Effector CD8-positive, alpha-beta T cell (primary cell): ENCODE measurements around the gene ACO1.

Experiments used
- DNase-seq: peaks from one replicate; lab custom pipeline; 2025; lab: John Stamatoyannopoulos, UW

Gene ACO1

DNA sequence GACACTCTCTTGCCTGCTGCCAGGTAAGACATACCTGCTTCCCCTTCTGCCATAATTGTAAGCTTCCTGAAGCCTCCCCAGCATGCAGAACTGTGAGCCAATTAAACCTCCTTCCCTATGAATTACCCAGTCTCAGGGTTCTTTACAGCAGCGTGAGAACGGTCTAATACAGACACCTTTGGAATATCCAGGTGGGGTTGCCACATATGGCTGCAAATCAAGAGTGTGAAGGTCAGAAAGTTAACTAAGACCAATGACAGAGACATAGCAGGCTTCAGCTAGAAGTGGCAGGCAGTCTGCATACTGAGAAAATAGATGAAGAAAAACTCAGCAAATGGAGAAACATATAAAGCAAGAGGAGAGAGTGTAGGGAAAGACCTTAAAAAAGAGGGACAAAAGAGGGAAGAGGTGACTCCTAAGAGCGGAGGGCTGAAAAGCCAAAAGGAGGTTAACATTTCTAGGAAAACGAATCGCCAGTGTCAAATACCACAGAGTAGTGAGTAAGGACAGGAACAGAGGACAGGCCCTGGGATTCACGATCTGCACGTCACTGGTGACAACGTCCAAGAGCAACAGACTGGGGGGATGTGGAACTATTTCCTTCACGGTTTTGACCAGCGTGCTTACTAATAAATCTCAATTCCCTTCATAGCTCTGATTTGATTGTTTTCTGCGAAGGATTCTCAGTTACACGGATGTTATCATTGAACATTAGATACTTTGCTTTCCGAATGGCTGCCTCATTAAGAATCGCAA, 1.7 kb upstream of the ACO1 start:
- no peak for DNase-seq

DNA sequence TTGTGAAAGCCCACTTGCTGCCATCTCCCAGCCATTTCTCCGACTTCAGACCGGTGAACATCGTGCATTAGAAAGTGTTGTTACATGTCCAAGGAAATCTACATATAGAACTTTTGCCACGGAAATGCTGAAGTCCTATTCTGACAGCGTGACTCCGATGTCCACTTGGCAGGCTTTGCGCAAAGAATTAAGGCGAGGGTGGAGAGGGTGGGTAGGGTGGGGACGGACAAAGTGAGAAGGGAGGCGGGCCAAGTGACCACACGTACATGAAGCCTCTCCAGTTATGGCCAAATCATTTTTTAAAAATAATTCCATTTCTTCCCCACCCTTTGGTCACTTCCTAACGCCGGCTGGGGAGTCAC, 460 bp upstream of the ACO1 start:
- DNase-seq, result no peak

DNA sequence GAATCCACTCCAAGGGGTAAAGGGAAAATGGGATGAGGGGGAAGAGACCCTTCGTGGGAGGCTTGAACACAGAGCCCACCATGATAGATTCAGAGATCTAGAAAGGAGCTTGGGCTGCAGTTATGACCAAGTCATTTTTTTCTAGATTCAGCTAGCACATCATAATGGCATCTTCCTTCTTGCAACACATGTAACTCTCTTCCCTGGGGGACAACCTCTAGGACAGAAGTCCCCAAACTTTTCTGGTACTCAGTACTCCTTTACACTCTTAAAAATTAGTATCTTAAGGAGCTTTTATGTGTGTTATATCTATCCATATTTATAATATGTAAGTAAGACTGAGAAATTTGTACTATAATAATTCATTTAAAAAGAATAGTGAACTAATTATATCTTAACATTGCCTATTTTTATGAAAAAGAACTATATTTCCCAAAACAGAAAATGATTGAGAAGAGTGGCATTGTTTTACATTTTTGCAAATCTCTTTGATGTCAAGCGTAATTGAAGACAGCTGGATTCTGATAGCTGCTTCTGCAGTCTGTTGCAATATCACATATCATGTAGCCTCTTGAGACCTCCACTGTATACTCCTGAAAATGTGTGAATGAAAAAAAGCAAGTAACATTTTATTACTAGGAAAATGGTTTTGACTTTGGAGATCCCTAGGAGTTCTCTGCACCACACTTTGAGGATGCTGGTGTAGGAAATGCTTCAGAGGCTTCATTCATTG, 875 bp downstream of the ACO1 start:
- DNase-seq, result no peak

- no peak for DNase-seq
These were observed 1.4 kb downstream of the ACO1 start for GRCh38 chr9:32385885-32386283.

DNA sequence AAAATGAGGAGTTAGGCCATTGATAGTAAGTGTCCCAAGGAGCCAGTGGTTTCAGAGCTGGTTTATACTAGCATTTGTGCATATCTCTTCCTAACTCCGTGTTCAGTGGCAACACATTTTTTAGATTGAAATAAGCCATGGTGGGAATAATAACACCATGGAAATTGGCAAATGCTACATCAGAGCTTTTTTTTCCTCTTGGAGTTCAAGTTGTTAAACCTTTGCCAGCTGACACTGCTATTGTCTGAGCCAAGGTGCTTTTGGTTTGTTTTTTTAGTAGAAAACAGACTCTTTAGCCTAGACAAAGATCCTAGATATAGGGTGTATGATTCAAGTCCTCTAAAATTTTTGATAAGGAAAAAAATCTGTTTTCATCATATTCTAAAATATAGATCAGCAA, 2.8 kb downstream of the ACO1 start:
- no peak for DNase-seq

- no peak for DNase-seq
These were observed 4.9 kb downstream of the ACO1 start for GRCh38 chr9:32389365-32389764.

DNA sequence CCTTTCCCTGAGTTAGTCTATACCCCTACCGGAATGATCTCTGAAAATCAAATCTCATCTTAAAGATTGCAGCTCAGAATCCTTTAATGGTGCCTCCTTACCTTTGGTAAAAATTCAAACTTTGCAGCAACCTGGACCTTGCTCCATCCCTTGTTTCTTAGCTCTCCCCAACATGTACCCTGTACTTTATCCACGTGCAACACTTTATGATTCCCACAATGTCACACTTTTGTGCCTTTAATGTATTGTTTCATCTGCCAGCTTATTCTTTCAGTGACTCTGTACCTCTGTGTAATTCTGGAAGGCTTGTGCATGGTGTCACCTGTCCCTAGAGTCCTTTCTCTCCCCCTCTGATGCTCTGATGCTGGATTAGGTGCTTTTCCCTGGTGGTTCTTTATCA, 9.5 kb downstream of the ACO1 start:
- no peak for DNase-seq

- DNase-seq, result no peak
These were observed 10.1 kb downstream of the ACO1 start for GRCh38 chr9:32394381-32395049.

DNA sequence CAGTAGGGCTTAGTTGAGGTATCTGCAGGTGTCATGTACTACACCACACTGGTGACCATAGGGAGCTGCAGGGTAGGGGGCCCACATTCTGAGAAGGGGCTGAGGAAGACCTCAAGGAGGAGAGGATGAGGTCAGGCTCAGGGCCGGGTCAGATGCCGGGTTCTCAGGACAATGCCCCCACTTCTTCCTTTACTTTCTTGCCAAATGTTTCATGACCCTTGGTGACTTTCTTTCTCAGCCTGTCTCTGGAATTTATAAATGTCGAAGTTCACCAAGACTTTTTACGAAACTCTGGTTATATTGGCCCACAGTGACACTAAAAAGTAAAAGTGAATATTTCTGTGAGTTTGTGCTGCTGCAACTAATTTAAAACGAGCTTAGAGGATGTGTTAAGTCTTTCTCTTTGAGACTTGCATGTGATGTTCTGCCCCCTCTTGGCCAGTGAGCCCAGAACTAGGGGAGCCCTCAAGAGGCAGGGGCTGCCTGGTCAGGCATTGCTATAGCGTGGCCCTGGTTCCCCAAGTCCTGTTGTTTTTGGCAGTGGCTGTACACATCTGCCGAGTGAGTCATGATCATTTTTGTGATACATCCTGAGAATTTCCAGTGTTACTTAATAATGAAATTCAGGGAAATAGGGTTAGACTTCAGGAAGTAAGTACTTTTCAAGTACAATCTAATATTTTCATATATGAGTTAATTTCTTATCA, 11.2 kb downstream of the ACO1 start:
- DNase-seq, result no peak

GRCh38 chr9:32398207-32398606, 13.8 kb downstream of the ACO1 start:
- no peak for DNase-seq

GRCh38 chr9:32399110-32399815, 14.8 kb downstream of the ACO1 start:
- DNase-seq, result no peak

DNA sequence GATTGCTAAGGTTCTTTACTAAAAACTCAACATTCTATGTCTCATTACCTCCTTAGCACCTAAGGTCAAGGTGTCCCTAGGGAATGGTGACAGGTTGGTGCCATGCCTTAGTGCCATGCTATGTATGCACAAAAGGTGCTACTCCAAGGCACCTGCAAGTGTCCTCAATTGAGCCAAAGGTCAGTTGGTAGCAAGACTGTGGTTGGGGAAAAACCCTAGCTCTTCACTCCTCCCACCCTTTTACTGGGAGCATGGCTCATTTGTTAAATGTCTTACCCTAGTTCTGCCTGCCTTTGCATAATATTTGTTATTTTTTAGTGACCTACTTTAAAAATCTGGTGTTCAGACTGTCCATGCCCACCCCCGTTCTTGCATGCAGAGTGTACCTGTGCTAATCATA, 17.0 kb downstream of the ACO1 start:
- no peak for DNase-seq

DNA sequence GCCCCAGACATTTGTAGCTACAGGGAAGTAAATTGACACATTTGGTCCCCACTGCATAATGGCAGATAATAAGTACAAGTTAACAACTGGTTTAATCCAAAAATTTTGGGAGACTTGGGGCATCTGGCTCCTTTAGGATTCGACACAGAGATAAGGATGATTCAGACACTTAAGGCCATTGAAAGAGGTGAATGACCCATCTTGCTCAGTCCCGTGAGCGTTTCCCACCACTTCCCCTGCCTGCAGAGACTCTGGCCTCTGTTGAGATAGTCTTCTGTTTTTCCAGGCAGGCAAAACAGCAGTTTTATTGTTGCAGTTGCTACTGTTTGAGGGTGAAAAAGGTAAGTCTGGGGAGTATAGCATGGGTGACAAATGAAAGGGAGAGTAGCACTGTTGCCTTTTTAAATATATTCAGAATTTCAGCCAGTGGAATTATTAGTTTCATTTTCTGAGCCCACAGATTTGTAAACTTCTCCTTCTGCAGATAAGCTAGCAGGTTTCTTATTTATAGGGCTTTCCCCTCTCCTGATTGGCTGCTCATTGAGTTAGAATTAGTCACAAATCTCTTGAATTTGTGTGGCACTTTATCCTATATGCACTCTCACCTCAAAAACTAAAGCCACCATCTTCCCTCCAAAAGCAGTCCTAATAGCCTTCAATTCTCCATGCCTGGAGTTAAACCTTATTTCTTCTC, 19.3 kb downstream of the ACO1 start:
- DNase-seq, result no peak

- no peak for DNase-seq
These were observed 20.0 kb downstream of the ACO1 start for GRCh38 chr9:32404402-32404801.

GRCh38 chr9:32404856-32405255, 20.4 kb downstream of the ACO1 start:
- no peak for DNase-seq

DNA sequence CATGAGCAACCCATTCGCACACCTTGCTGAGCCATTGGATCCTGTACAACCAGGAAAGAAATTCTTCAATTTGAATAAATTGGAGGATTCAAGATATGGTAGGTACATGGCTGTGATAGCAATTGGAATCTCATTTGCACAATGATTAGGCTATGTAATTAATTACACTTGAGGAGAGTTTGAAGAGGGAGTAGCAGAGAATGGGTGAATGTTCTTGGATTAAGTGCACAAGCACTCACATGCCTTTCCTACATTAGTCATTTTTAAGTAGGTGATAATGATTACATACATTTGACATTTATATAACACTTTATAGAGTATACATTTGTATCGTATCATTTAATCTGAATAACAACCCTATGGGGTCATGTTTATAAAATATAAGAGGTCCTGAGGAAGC, 21.1 kb downstream of the ACO1 start:
- DNase-seq, result no peak

DNA sequence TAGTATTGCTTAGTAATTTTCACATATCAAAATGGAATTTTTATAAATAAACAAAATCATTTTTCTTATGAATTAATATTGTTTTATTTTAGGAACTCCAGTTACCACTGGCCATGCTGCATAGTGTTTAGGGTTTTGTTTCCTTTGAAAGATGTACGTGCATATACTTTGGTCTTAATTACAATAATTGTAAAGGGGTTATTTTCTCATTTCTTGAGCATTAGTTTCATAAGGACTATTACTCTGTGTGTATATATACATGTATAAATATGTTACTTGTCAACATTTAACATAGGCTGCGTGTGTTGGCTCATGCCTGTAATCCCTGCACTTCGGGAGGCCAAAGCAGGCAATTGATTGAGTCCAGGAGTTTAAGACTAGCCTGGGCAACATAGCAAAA, 21.6 kb downstream of the ACO1 start:
- DNase-seq, result no peak

DNA sequence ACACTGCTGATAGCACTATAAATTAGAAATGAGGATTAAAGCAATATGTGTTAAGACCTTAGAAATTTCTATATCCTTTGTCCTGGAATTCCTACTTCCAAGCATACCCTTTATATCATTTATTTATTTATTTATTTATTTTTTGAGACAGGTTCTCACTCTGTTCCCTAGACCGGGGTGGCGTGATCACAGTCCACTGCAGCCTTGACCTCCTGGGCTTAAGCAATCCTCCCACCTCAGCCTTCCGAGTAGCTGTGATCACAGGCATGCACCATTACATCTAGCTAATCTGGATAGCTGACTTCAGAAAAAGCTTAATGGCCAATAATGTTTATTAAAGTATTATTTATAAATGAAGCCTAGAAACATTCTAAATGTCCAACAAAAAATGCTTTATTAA, 27.3 kb downstream of the ACO1 start:
- DNase-seq, result no peak

DNA sequence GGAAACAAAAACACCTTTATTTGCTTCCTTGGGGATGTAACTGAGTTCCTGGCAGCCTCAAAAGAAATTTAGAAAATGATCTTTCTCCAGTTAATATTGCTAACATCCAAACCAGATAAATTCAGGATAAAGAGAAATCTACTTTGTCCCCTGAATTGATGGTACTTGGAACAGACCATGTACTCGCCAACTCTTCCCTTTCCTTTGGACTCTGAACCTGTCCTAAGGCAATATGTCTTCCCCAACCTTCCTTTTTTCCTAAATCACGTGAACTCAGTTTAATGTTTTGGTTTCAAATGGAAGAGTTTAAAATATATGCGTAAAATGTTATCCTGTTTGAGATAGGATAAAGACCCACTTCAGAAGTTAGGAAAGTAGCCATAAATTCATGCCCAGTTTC, 28.0 kb downstream of the ACO1 start:
- no peak for DNase-seq

GRCh38 chr9:32413424-32413823, 29.0 kb downstream of the ACO1 start:
- DNase-seq, result no peak

- DNase-seq, result no peak
These were observed 30.4 kb downstream of the ACO1 start for GRCh38 chr9:32414856-32415255.
